Stimulated activated naive B cell treated with anti-CD40 and anti-IgM and Interleukin-4, amounts not matched to agents 10 μg/mL and 1 μg/mL and 100 μg/mL, for 72 hours (primary cell): ENCODE results near the gene ELF2.
"Not testable (repeated sequence)": the region's sequence is repeated elsewhere in the genome, so short reads cannot be mapped to it uniquely, and the experiment has no call there.

Experiments used
- ATAC-seq, 2 donors: fragments of 150-1000 bp; cut with Tn5 transposase; replicated peaks; 2 replicates each; pipeline ENCODE4 v1.10.0; 2021; ENCODE audit warnings: moderate library complexity in 1 of 2
- DNase-seq: peaks from one replicate; pipeline ENCODE4 v3.0.0; 2021
- H3K27ac Mint-ChIP-seq: one replicate; pipeline ENCODE4 v1.8.0; 2022; ENCODE audit warnings: mild to moderate bottlenecking, mixed read lengths
- H3K27me3 Mint-ChIP-seq, 2 donors: one replicate each; pipeline ENCODE4 v1.8.0; 2022; ENCODE audit warnings: mixed read lengths in 2 of 2
- H3K36me3 Mint-ChIP-seq, 2 donors: one replicate each; pipeline ENCODE4 v1.8.0; 2022; ENCODE audit warnings: mixed read lengths in 2 of 2, mild to moderate bottlenecking in 1 of 2
- H3K4me1 Mint-ChIP-seq, 2 donors: one replicate each; pipeline ENCODE4 v1.8.0; 2022; ENCODE audit warnings: mixed read lengths in 2 of 2, mild to moderate bottlenecking in 1 of 2
- H3K4me3 Mint-ChIP-seq, 2 donors: one replicate each; pipeline ENCODE4 v1.8.0; 2022; ENCODE audit warnings: mild to moderate bottlenecking in 2 of 2, mixed read lengths in 2 of 2, moderate library complexity in 1 of 2
- H3K9me3 Mint-ChIP-seq, 2 donors: one replicate each; pipeline ENCODE4 v1.8.0; 2022; ENCODE audit warnings: mixed read lengths in 2 of 2, mild to moderate bottlenecking in 1 of 2

ELF2 gene

DNA sequence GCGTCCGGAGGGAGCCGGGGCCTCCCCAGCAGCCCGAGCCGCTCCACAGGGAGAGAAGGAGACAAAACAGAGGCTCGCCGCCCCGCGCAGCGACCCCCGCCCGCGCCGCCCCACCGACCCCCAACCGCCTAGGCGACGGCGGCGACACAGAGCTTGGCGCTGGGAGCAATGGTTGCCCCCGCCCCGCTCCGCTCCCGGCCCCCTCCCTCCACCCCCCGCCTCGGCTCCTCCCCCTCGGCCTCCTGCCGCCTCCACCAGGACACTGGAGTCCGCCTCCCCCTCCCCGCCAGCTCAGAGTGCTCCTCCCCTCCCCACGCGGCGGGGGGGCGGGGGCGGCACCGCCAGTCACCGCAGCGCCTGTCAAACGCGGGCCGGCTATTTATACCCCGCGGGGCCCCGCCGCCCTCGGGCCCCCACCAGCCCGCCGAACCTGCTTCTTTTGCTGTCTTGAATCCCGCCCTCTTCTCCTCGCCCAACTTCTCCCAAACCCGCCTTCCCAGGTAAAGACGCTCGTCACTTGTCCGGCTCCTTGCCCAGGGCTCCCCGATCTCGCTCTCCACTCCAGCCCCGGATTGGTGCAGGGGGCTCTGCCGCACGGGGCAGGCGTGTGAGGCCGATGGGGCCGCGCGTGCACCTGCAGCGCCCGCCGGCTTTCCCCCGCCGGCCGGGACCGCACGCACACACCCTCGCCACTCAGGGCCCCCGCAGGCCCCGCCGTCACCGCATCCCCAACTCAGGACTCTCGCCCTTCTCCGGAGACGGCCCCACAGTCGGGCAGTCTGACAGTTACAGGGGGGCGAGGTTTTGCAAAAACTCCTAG, at the start of gene ELF2:
Gene ELF2, minus strand, starts transcription at position 170 of the 820 bp plus-strand sequence. CDS start 39,517 bp downstream, outside the sequence.
- H3K4me1 Mint-ChIP-seq = peaks cover 9 to 19% of the 10 kb centered on the region in 2 donors
- no peaks in the 10 kb centered on the region for H3K9me3 Mint-ChIP-seq
- peak within 1 kb of the TSS; percentile 99 for H3K27ac Mint-ChIP-seq
- peak; percentile 67 to 71 for ATAC-seq
- peak within 1 kb of the TSS; percentile 90 to 98 for H3K4me3 Mint-ChIP-seq
- DNase-seq = peak; percentile 73
- peaks cover 0 to 4% of the 10 kb centered on the region in 2 donors for H3K36me3 Mint-ChIP-seq
- H3K27me3 Mint-ChIP-seq = no peaks in the 10 kb centered on the region

- H3K9me3 Mint-ChIP-seq = peaks cover 0 to 2% of the 10 kb centered on the region in 2 donors
- no peaks in the 10 kb centered on the region for H3K36me3 Mint-ChIP-seq
- peak overlapping the region; percentile 51 for H3K27ac Mint-ChIP-seq
- H3K4me3 Mint-ChIP-seq = no peak overlapping the region
- peaks cover 11 to 13% of the 10 kb centered on the region in 2 donors for H3K4me1 Mint-ChIP-seq
- no peaks in the 10 kb centered on the region for H3K27me3 Mint-ChIP-seq
- no peak for DNase-seq
- ATAC-seq = peak; percentile 64 to 87
Observed at GRCh38 chr4:139223682-139224317, 46.8 kb upstream of the ELF2 start.

DNA sequence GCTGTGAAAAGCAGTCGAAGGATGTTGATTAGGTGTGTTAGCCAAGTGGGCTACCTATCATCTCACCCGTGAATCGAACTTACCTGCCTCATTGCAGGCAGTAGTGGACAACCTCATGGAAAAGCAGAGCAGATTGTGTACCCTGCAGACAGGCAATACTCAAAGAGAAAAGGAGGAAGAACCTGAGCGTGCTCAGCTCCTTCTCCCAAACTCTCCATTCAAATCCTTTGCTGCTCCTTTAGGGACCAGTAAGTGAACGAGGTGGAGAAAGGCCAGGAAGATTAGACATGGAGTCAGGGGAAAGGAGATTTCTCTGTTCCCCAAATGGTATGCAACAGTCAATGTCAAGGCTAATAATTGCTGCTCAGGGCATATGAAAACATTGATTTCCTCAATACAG, 45.2 kb upstream of the ELF2 start:
- H3K27ac Mint-ChIP-seq = no peak overlapping the region
- no peaks in the 10 kb centered on the region for H3K36me3 Mint-ChIP-seq
- no peak overlapping the region for H3K4me3 Mint-ChIP-seq
- H3K4me1 Mint-ChIP-seq = peaks cover 11 to 13% of the 10 kb centered on the region in 2 donors
- ATAC-seq (no peak), DNase-seq (no peak)
- H3K9me3 Mint-ChIP-seq = peaks cover 0 to 2% of the 10 kb centered on the region in 2 donors
- no peaks in the 10 kb centered on the region for H3K27me3 Mint-ChIP-seq

DNA sequence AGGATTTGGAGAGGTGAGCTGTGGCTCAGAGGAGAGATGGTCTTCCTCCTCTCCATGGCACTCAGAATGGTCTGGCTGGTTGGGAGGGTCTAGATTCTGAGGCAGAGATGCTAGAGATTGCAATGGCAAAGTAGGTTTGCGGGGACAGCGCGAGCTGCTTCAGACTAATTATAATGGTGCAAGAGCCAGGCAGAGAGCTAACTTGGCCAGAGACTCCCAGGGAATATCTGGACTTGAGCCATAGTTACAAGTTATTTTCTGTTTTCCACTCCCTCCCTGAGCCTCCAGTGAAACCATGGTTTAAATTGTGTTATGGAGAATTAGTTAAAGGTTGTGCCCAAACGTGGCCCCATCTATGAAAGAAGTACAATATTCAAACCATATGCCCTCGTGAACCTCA, 44.7 kb upstream of the ELF2 start:
- no peak for DNase-seq
- Mint-ChIP-seq H3K36me3 (no peaks in the 10 kb centered on the region), H3K4me1 (peaks cover 11 to 13% of the 10 kb centered on the region in 2 donors), H3K27ac (no peak overlapping the region), H3K27me3 (no peaks in the 10 kb centered on the region), H3K4me3 (no peak overlapping the region), H3K9me3 (peaks cover 0 to 2% of the 10 kb centered on the region in 2 donors)
- no peak for ATAC-seq

DNA sequence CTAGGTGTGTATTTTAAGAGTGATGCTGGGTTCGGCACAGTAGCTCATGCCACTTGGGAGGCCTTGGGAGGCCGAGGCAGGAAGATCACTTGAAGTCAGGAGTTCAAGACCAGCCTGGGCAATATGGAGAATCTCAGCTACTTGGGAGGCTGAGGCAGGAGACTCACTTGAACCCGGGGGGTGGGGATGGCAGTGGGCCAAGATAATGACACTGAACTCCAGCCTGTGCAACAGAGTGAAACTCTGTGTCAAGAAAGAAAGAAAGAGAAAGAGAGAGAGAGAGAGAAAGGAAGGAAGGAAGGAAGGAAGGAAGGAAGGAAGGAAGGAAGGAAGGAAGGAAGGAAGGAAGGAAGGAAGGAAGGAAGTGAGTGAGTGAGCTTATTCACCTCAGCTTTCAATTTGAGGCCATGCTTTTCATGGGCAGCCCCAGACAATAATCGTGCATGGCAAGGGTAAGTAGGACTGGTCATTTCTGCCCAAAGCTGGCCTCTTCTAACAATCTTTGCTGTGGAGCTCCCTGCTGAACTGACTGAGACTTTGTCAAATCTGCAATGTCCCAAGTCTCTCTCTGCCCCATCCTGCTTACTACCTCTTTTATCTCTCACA, 42.5 kb upstream of the ELF2 start:
- ATAC-seq (no peak), DNase-seq (no peak)
- H3K36me3 Mint-ChIP-seq = no peaks in the 10 kb centered on the region
- peak overlapping the region; percentile 52 for H3K27ac Mint-ChIP-seq
- H3K4me1 Mint-ChIP-seq = peaks cover 13 to 18% of the 10 kb centered on the region in 2 donors
- no peaks in the 10 kb centered on the region for H3K27me3 Mint-ChIP-seq
- H3K9me3 Mint-ChIP-seq = peaks cover 0 to 2% of the 10 kb centered on the region in 2 donors
- no peak overlapping the region for H3K4me3 Mint-ChIP-seq

DNA sequence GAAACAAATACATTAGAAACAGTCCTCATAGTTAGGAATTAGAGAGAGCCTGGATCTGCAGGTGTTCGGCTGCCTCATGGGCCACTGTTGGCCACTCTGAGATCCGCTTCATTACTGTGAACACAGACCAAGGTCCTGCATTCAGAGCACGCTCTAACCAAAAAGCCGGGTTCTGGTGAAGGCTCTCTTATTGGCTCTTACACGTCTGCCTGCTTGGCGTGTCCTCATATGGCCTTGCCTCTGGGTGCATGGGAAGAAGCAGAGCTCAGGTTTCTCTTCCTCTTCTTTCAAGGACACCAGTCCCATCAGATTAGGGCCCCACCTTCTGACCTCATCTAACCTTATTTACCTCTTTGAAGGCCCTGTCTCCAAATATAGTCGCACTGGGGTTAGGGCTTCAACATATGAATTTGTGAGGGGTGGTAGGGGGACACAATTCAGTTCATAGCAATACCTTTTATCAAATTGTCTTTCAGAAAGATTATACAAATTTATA, 37.1 kb upstream of the ELF2 start:
- ATAC-seq (peak; percentile 100), DNase-seq (peak; percentile 50)
- H3K4me3 Mint-ChIP-seq = no peak overlapping the region

GRCh38 chr4:139213633-139214032, 36.6 kb upstream of the ELF2 start:
- not testable (repeated sequence) for ATAC-seq, DNase-seq, H3K4me3 Mint-ChIP-seq, H3K27me3 Mint-ChIP-seq, H3K9me3 Mint-ChIP-seq, H3K36me3 Mint-ChIP-seq
- H3K4me1 Mint-ChIP-seq = peaks cover 10 to 20% of the 10 kb centered on the region in 2 donors
- peak overlapping the region; percentile 71 for H3K27ac Mint-ChIP-seq

More for the DNA sequence above, 37.1 kb upstream of the ELF2 start:
- no peaks in the 10 kb centered on the region for H3K36me3 Mint-ChIP-seq
- H3K27ac Mint-ChIP-seq = peak overlapping the region; percentile 71
- no peaks in the 10 kb centered on the region for H3K9me3 Mint-ChIP-seq
- H3K27me3 Mint-ChIP-seq = no peaks in the 10 kb centered on the region
- H3K4me1 Mint-ChIP-seq = peaks cover 10 to 16% of the 10 kb centered on the region in 2 donors

DNA sequence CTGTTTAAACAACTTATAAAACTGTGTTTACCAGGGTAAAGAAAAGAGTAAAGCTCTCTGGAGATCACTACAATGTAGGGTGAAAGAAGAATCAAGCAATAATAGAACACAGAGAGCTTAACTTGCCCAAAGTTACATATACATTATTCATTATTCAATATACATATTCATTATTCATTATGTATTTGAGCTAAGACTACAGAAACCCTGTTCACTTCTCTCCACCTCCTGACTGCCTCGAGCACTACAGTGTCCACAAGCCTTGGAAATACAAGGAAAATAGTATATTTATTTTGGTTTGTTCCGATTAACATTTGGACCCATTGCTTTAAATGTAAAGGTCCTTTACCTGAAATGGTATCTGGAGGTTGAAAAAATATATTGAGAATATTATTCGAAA, 35.9 kb upstream of the ELF2 start:
- Mint-ChIP-seq H3K27ac (no peak overlapping the region), H3K4me1 (peaks cover 10 to 26% of the 10 kb centered on the region in 2 donors), H3K9me3 (no peaks in the 10 kb centered on the region), H3K27me3 (no peaks in the 10 kb centered on the region), H3K4me3 (no peak overlapping the region), H3K36me3 (no peaks in the 10 kb centered on the region)
- ATAC-seq = no peak
- no peak for DNase-seq

DNA sequence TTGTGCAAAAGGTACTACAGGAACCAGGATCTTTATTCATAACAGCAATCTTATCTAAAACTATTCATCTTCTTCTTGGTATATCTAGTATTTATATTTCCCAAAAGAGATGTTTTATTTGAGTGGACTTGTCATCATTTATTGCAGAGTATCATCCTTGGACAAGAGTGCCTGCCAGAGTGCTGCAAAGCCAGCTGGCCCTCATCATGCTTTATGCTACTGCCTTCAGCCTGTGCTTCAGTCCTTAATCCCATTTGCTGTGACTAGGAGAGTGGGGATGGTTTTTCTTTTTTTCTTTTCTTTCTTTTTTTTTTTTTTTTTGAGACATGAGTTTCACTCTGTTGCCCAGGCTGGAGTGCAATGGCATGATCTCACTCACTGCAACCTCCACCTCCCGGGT, 33.5 kb upstream of the ELF2 start:
- H3K36me3 Mint-ChIP-seq = no peaks in the 10 kb centered on the region
- peaks cover 10 to 30% of the 10 kb centered on the region in 2 donors for H3K4me1 Mint-ChIP-seq
- no peak overlapping the region for H3K4me3 Mint-ChIP-seq
- no peak overlapping the region for H3K27ac Mint-ChIP-seq
- no peaks in the 10 kb centered on the region for H3K9me3 Mint-ChIP-seq
- no peak for DNase-seq
- ATAC-seq = no peak
- H3K27me3 Mint-ChIP-seq = no peaks in the 10 kb centered on the region

GRCh38 chr4:139209470-139210063, 32.5 kb upstream of the ELF2 start:
- ATAC-seq (no peak), DNase-seq (no peak)
- no peaks in the 10 kb centered on the region for H3K27me3 Mint-ChIP-seq
- H3K9me3 Mint-ChIP-seq = no peaks in the 10 kb centered on the region
- H3K27ac Mint-ChIP-seq = no peak overlapping the region
- H3K4me3 Mint-ChIP-seq = no peak overlapping the region
- peaks cover 8 to 25% of the 10 kb centered on the region in 2 donors for H3K4me1 Mint-ChIP-seq
- H3K36me3 Mint-ChIP-seq = no peaks in the 10 kb centered on the region

GRCh38 chr4:139208404-139208945, 31.5 kb upstream of the ELF2 start:
- Mint-ChIP-seq H3K4me3 (no peak overlapping the region), H3K4me1 (peaks cover 0 to 14% of the 10 kb centered on the region in 2 donors), H3K27ac (no peak overlapping the region), H3K9me3 (no peaks in the 10 kb centered on the region), H3K36me3 (no peaks in the 10 kb centered on the region), H3K27me3 (no peaks in the 10 kb centered on the region)
- ATAC-seq (peak; percentile 56 to 57), DNase-seq (no peak)

- no peak for ATAC-seq
- Mint-ChIP-seq H3K4me3 (no peak overlapping the region), H3K27ac (no peak overlapping the region), H3K27me3 (no peaks in the 10 kb centered on the region), H3K36me3 (no peaks in the 10 kb centered on the region), H3K9me3 (no peaks in the 10 kb centered on the region), H3K4me1 (peaks cover 0 to 14% of the 10 kb centered on the region in 2 donors)
- DNase-seq = no peak
Observed at GRCh38 chr4:139207873-139208403, 30.9 kb upstream of the ELF2 start.

GRCh38 chr4:139207247-139207646, 30.2 kb upstream of the ELF2 start:
- ATAC-seq = no peak
- no peaks in the 10 kb centered on the region for H3K36me3 Mint-ChIP-seq

GRCh38 chr4:139202991-139203390, 26.0 kb upstream of the ELF2 start:
- DNase-seq (no peak), ATAC-seq (no peak)
- peaks cover 0 to 5% of the 10 kb centered on the region in 2 donors for H3K4me1 Mint-ChIP-seq
- no peaks in the 10 kb centered on the region for H3K9me3 Mint-ChIP-seq
- no peak overlapping the region for H3K27ac Mint-ChIP-seq
- no peak overlapping the region for H3K4me3 Mint-ChIP-seq
- no peaks in the 10 kb centered on the region for H3K36me3 Mint-ChIP-seq
- peaks cover 4 to 16% of the 10 kb centered on the region in 2 donors for H3K27me3 Mint-ChIP-seq

More at GRCh38 chr4:139207247-139207646, 30.2 kb upstream of the ELF2 start:
- peaks cover 0 to 14% of the 10 kb centered on the region in 2 donors for H3K4me1 Mint-ChIP-seq
- H3K9me3 Mint-ChIP-seq = no peaks in the 10 kb centered on the region
- H3K4me3 Mint-ChIP-seq = no peak overlapping the region
- H3K27ac Mint-ChIP-seq = no peak overlapping the region
- H3K27me3 Mint-ChIP-seq = no peaks in the 10 kb centered on the region
- no peak for DNase-seq
